HepG2 (cell line): ENCODE measurements around the gene RNLS.

Source experiments
- ASH2L ChIP-seq: fragments of 300-600, 200-600 bp; sonication (generic); IDR thresholded peaks from 2 replicates; pipeline ENCODE4 v1.7.0; 2017; ENCODE audit warnings: low read depth, mild to moderate bottlenecking, moderate library complexity, mixed read lengths, low read length; ENCODE audit not compliant: insufficient read length
- PHF21A ChIP-seq: sonication (generic); formaldehyde crosslinking; IDR thresholded peaks from 2 replicates; pipeline ENCODE4 v1.5.0; 2020; ENCODE audit warnings: mild to moderate bottlenecking, missing genetic modification reagents
- TP53 ChIP-seq: sonication (generic); formaldehyde crosslinking; conservative IDR thresholded peaks from 2 replicates; pipeline ENCODE4 v1.4.0; 2020; ENCODE audit warnings: missing genetic modification reagents
- ZBTB7A ChIP-seq: sonication (generic); formaldehyde crosslinking; IDR thresholded peaks from 2 replicates; pipeline ENCODE4 v1.8.0; 2022; ENCODE audit warnings: mild to moderate bottlenecking, missing genetic modification reagents
- ZNF572 ChIP-seq: sonication (generic); formaldehyde crosslinking; IDR thresholded peaks from 2 replicates; pipeline ENCODE4 v1.5.1; 2020; ENCODE audit warnings: mild to moderate bottlenecking, missing genetic modification reagents

GRCh38 chr10:88618496-88618895 lies 35.4 kb upstream of the RNLS start:
- TF ChIP-seq PHF21A (CRISPR knock-in tag): no peak
- no peak for TF ChIP-seq ASH2L
- no peak for TF ChIP-seq ZNF572 (CRISPR knock-in tag)
- no peak for TF ChIP-seq TP53 (CRISPR knock-in tag)
- no peak for TF ChIP-seq ZBTB7A (CRISPR knock-in tag)
